Panc1 (cell line): ENCODE measurements around the gene AMPD1.

Source experiments
- SIN3A ChIP-seq: IDR thresholded peaks from 2 replicates; pipeline ENCODE4 v1.6.1; 2012; ENCODE audit warnings: low read depth, mild to moderate bottlenecking, low read length, moderate library complexity, borderline replicate concordance; ENCODE audit not compliant: insufficient read depth
- TCF7L2 ChIP-seq: IDR thresholded peaks from 2 replicates; pipeline ENCODE4 v1.6.1; 2011; ENCODE audit warnings: mild to moderate bottlenecking, low read depth, low read length, inconsistent platforms
- TF ChIP-seq, protein P1 (sequence below): fragments of 450-650 bp; IDR thresholded peaks from 2 replicates; pipeline ENCODE4 v1.5.1; 2017; ENCODE audit warnings: mild to moderate bottlenecking
- TF ChIP-seq, protein P2 (sequence below), 2 experiments: IDR thresholded peaks; 2 replicates each; pipeline ENCODE4 v1.6.1; 2011 to 2012; ENCODE audit warnings: low read depth in 2 of 2, control low read depth in 1 of 2, low read length in 1 of 2, mild to moderate bottlenecking in 1 of 2, moderate library complexity in 1 of 2; ENCODE audit not compliant: insufficient read depth in 1 of 2

DNA sequence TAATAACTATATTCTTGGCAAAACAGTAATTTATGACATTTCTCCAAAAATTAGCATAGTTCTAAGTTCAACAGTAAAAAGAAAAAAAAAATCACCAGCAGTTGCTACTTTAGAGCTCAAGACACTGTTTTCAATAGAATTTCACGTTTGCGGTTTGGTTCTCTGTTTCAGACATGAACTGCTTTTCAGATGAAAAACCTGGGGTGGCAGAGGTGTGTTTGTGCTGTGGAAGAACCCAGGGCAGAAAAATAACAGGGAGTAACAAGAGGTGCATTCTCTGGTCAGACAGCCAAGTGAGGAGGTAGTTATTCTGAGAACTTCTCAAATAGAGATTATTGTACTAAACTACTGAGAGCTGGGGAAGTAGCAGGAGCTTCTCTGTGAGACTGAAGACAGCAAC, 12.3 kb upstream of the AMPD1 start:
- TF ChIP-seq, protein P1, sequence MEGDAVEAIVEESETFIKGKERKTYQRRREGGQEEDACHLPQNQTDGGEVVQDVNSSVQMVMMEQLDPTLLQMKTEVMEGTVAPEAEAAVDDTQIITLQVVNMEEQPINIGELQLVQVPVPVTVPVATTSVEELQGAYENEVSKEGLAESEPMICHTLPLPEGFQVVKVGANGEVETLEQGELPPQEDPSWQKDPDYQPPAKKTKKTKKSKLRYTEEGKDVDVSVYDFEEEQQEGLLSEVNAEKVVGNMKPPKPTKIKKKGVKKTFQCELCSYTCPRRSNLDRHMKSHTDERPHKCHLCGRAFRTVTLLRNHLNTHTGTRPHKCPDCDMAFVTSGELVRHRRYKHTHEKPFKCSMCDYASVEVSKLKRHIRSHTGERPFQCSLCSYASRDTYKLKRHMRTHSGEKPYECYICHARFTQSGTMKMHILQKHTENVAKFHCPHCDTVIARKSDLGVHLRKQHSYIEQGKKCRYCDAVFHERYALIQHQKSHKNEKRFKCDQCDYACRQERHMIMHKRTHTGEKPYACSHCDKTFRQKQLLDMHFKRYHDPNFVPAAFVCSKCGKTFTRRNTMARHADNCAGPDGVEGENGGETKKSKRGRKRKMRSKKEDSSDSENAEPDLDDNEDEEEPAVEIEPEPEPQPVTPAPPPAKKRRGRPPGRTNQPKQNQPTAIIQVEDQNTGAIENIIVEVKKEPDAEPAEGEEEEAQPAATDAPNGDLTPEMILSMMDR: no peak
- TF ChIP-seq, protein P2, sequence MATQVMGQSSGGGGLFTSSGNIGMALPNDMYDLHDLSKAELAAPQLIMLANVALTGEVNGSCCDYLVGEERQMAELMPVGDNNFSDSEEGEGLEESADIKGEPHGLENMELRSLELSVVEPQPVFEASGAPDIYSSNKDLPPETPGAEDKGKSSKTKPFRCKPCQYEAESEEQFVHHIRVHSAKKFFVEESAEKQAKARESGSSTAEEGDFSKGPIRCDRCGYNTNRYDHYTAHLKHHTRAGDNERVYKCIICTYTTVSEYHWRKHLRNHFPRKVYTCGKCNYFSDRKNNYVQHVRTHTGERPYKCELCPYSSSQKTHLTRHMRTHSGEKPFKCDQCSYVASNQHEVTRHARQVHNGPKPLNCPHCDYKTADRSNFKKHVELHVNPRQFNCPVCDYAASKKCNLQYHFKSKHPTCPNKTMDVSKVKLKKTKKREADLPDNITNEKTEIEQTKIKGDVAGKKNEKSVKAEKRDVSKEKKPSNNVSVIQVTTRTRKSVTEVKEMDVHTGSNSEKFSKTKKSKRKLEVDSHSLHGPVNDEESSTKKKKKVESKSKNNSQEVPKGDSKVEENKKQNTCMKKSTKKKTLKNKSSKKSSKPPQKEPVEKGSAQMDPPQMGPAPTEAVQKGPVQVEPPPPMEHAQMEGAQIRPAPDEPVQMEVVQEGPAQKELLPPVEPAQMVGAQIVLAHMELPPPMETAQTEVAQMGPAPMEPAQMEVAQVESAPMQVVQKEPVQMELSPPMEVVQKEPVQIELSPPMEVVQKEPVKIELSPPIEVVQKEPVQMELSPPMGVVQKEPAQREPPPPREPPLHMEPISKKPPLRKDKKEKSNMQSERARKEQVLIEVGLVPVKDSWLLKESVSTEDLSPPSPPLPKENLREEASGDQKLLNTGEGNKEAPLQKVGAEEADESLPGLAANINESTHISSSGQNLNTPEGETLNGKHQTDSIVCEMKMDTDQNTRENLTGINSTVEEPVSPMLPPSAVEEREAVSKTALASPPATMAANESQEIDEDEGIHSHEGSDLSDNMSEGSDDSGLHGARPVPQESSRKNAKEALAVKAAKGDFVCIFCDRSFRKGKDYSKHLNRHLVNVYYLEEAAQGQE (IDR thresholded peaks at IDR 0.05; ENCODE audit: insufficient read depth in 1 of 2, low read depth in 2 of 2, low read length in 1 of 2): no peak
- TF ChIP-seq TCF7L2 (no peak), SIN3A (no peak)
